HPDE6-E6E7 (cell line): ENCODE results near the gene SESN2.

Experiments
- DNase-seq: peaks from one replicate; pipeline ENCODE4 v3.0.0; 2011; ENCODE audit warnings: missing footprints; ENCODE audit errors: extremely low spot score

The SESN2 gene

GRCh38 chr1:28259252-28259933 lies at the start of gene SESN2:
Gene SESN2, plus strand, starts transcription at chr1:28259518. Its CDS starts 330 bp downstream, at chr1:28259848.
- DNase-seq: peak; percentile 98

- DNase-seq: no peak
These were observed 49.6 kb upstream of the SESN2 start for GRCh38 chr1:28209700-28210099.

GRCh38 chr1:28213315-28213714 lies 46.0 kb upstream of the SESN2 start:
- no peak for DNase-seq

- DNase-seq: no peak
These were observed 30.2 kb upstream of the SESN2 start for GRCh38 chr1:28229089-28229488.

- no peak for DNase-seq
These were observed 29.3 kb upstream of the SESN2 start for GRCh38 chr1:28229996-28230395.

- DNase-seq: peak; percentile 92
These were observed 26.6 kb upstream of the SESN2 start, which contains the start of gene DNAJC8 for GRCh38 chr1:28232558-28233263. Gene DNAJC8, minus strand, starts transcription at chr1:28233029. Its CDS starts 31 bp downstream, at chr1:28232998.

GRCh38 chr1:28233264-28233606 lies 26.1 kb upstream of the SESN2 start:
- DNase-seq: no peak

- DNase-seq: peak; percentile 99
These were observed 23.3 kb upstream of the SESN2 start, which contains the start of gene ATP5IF1 for GRCh38 chr1:28235755-28236655. Gene ATP5IF1, plus strand, starts transcription at chr1:28236124. Its CDS starts 60 bp downstream, at chr1:28236184.

GRCh38 chr1:28236656-28237322 lies 22.5 kb upstream of the SESN2 start:
- DNase-seq: no peak

- DNase-seq: no peak
These were observed 20.3 kb upstream of the SESN2 start for GRCh38 chr1:28239004-28239403.

GRCh38 chr1:28240024-28240423 lies 19.3 kb upstream of the SESN2 start:
- no peak for DNase-seq

- no peak for DNase-seq
These were observed 17.6 kb upstream of the SESN2 start for GRCh38 chr1:28241638-28242241.

- no peak for DNase-seq
These were observed 15.5 kb upstream of the SESN2 start for GRCh38 chr1:28243685-28244311.

- DNase-seq: no peak
These were observed 14.6 kb upstream of the SESN2 start for GRCh38 chr1:28244549-28245251.

GRCh38 chr1:28246427-28246832 lies 12.9 kb upstream of the SESN2 start:
- no peak for DNase-seq

GRCh38 chr1:28247612-28248272 lies 11.6 kb upstream of the SESN2 start:
- DNase-seq: no peak

GRCh38 chr1:28248273-28249012 lies 10.9 kb upstream of the SESN2 start:
- no peak for DNase-seq

- peak; percentile 86 for DNase-seq
These were observed 10.1 kb upstream of the SESN2 start for GRCh38 chr1:28249013-28249865.
